Gastrocnemius medialis (tissue), 4 donors: ENCODE measurements around the gene ERP29. TPM values are rescaled to one million over a fixed set of nuclear protein-coding genes. Genes with fewer than 3 reads are reported as not detected.

Experiments used
- ATAC-seq, 2 donors: fragments of 150-250 bp; one replicate each; pipeline ENCODE4 v1.9.1; 2016
- DNase-seq, 2 donors: peaks; one replicate each; pipeline ENCODE4 v3.0.0-alpha.2; 2019
- H3K27ac ChIP-seq, 4 donors: fragments of 200-600 bp; sonication (generic); 1 replicate in 1 of 4; 2 replicates in 3 of 4; pipeline ENCODE4 v1.5.1; 2016 to 2018; ENCODE audit warnings: mild to moderate bottlenecking in 2 of 4, moderate library complexity in 1 of 4
- H3K27me3 ChIP-seq, 3 donors: fragments of 200-600 bp; sonication (generic) in 2 of 3; 1 replicate in 1 of 3; 2 replicates in 2 of 3; pipeline versions ENCODE4 v1.5.1 to v1.6.0; 2016 to 2019; ENCODE audit warnings: mild to moderate bottlenecking in 1 of 3, moderate library complexity in 1 of 3
- H3K36me3 ChIP-seq, 2 donors: fragments of 200-600 bp; sonication (generic) in 1 of 2; one replicate each; pipeline ENCODE4 v1.5.1; 2017 to 2018
- H3K4me1 ChIP-seq, 2 donors: fragments of 200-600 bp; sonication (generic) in 1 of 2; one replicate each; pipeline ENCODE4 v1.5.1; 2016 to 2017; ENCODE audit warnings: mild to moderate bottlenecking in 2 of 2
- H3K4me3 ChIP-seq, 4 donors: fragments of 200-600 bp; sonication (generic) in 3 of 4; 1 replicate in 1 of 4; 2 replicates in 3 of 4; pipeline ENCODE4 v1.5.1; 2016 to 2019; ENCODE audit warnings: mild to moderate bottlenecking in 2 of 4
- H3K9me3 ChIP-seq, 3 donors: fragments of 200-600 bp; sonication (generic) in 2 of 3; 1 replicate in 1 of 3; 2 replicates in 2 of 3; pipeline ENCODE4 v1.5.1; 2016 to 2019
- CTCF ChIP-seq, 5 experiments: fragments of 450-650 bp in 3 of 5; fragments of 200-600 bp in 2 of 5; sonication (generic) in 2 of 5; IDR thresholded peaks in 4 of 5; conservative IDR thresholded peaks in 1 of 5; 1 replicate in 4 of 5; 2 replicates in 1 of 5; pipeline ENCODE4 v1.5.1; 2016 to 2019; ENCODE audit warnings: antibody characterized with exemption in 5 of 5, mild to moderate bottlenecking in 3 of 5, moderate library complexity in 3 of 5
- POLR2A ChIP-seq, 2 donors: fragments of 450-650 bp; IDR thresholded peaks; one replicate each; pipeline ENCODE4 v1.6.1; 2017; ENCODE audit warnings: antibody characterized with exemption in 2 of 2, mild to moderate bottlenecking in 2 of 2, moderate library complexity in 2 of 2
- in situ Hi-C, 4 donors: fragments of 200-750 bp; cut with MboI; loops; one replicate each; pipeline versions ENCODE4 v1.15.0 to v1.8.0; 2017; ENCODE audit warnings: low sequenced_read_pairs in 4 of 4
- intact Hi-C: fragments of 100-400 bp; cut with DNase I; formaldehyde crosslinking; loops from one replicate; pipeline ENCODE4 v1.15.1; 2023; ENCODE audit warnings: low total_unique reads
- total RNA-seq, 4 donors: library from RNA; depleted of rRNA; stranded (reverse); fragments of >200 nt; gene quantifications; one replicate each; pipeline versions ENCODE4 v1.1.0 to v1.2.3, GENCODE V29; 2016

Gene ERP29
- total RNA-seq, 4 donors from 2014 or later = 9.9 to 20.9 (median 16.8) TPM

GRCh38 chr12:111984820-111985219 lies 28.4 kb upstream of the ERP29 start:
- DNase-seq (no peak), ATAC-seq (no peak)
- Histone ChIP-seq H3K9me3 (no peaks in the 10 kb centered on the region), H3K4me1 (no peaks in the 10 kb centered on the region), H3K27me3 (no peaks in the 10 kb centered on the region), H3K4me3 (no peak overlapping the region), H3K27ac (no peak overlapping the region), H3K36me3 (no peaks in the 10 kb centered on the region)
- in situ Hi-C loops (no loop called here), intact Hi-C loops (no loop called here)
- no peak for TF ChIP-seq CTCF (IDR thresholded peaks at IDR 0.05 in 4 of 5, conservative IDR thresholded peaks at IDR 0.05 in 1 of 5)
- no peak for TF ChIP-seq POLR2A (IDR thresholded peaks at IDR 0.05)

- TF ChIP-seq POLR2A (IDR thresholded peaks at IDR 0.05) (no peak), CTCF (IDR thresholded peaks at IDR 0.05 in 4 of 5, conservative IDR thresholded peaks at IDR 0.05 in 1 of 5) (no peak)
- in situ Hi-C loops (no loop called here), intact Hi-C loops (no loop called here)
- H3K4me1 ChIP-seq = peaks cover 0 to 3% of the 10 kb centered on the region in 2 donors
- H3K9me3 ChIP-seq = no peaks in the 10 kb centered on the region
- H3K27me3 ChIP-seq = no peaks in the 10 kb centered on the region
- H3K27ac ChIP-seq = no peak overlapping the region
- H3K36me3 ChIP-seq = no peaks in the 10 kb centered on the region
- ATAC-seq (no peak), DNase-seq (no peak)
- no peak overlapping the region for H3K4me3 ChIP-seq
These were observed 21.7 kb upstream of the ERP29 start for GRCh38 chr12:111991535-111991934.

GRCh38 chr12:111991946-111992345 lies 21.3 kb upstream of the ERP29 start:
- Histone ChIP-seq H3K27ac (no peak overlapping the region), H3K9me3 (no peaks in the 10 kb centered on the region), H3K4me1 (peaks cover 0 to 3% of the 10 kb centered on the region in 2 donors), H3K4me3 (no peak overlapping the region), H3K27me3 (no peaks in the 10 kb centered on the region), H3K36me3 (no peaks in the 10 kb centered on the region)
- no peak for ATAC-seq
- TF ChIP-seq POLR2A (IDR thresholded peaks at IDR 0.05) (no peak), CTCF (IDR thresholded peaks at IDR 0.05 in 4 of 5, conservative IDR thresholded peaks at IDR 0.05 in 1 of 5) (no peak)
- intact Hi-C loops (no loop called here), in situ Hi-C loops (no loop called here)
- no peak for DNase-seq

- Histone ChIP-seq H3K27ac (no peak overlapping the region), H3K36me3 (no peaks in the 10 kb centered on the region), H3K4me3 (no peak overlapping the region), H3K4me1 (peaks cover 0 to 3% of the 10 kb centered on the region in 2 donors), H3K27me3 (no peaks in the 10 kb centered on the region), H3K9me3 (no peaks in the 10 kb centered on the region)
- intact Hi-C loops (no loop called here), in situ Hi-C loops (no loop called here)
- DNase-seq (no peak), ATAC-seq (no peak)
- no peak for TF ChIP-seq CTCF (IDR thresholded peaks at IDR 0.05 in 4 of 5, conservative IDR thresholded peaks at IDR 0.05 in 1 of 5)
- no peak for TF ChIP-seq POLR2A (IDR thresholded peaks at IDR 0.05)
These were observed 20.8 kb upstream of the ERP29 start for GRCh38 chr12:111992464-111992863.
